Nephron (organoid): ENCODE results near the gene SLC2A4RG.

Experiments
- H3K27ac Mint-ChIP-seq, 3 experiments: 2 replicates each; pipeline ENCODE4 v1.8.0; 2020; ENCODE audit warnings: mixed read lengths in 3 of 3, mild to moderate bottlenecking in 2 of 3, moderate library complexity in 1 of 3
- H3K27me3 Mint-ChIP-seq: 2 replicates; pipeline ENCODE4 v1.8.0; 2021; ENCODE audit warnings: low read depth, mild to moderate bottlenecking, moderate library complexity, mixed read lengths
- H3K36me3 Mint-ChIP-seq: 2 replicates; pipeline ENCODE4 v1.8.0; 2020; ENCODE audit warnings: low read depth, mixed read lengths
- H3K4me1 Mint-ChIP-seq: 2 replicates; pipeline ENCODE4 v1.8.0; 2020; ENCODE audit warnings: mixed read lengths
- H3K4me3 Mint-ChIP-seq, 3 experiments: 2 replicates each; pipeline ENCODE4 v1.8.0; 2020; ENCODE audit warnings: mild to moderate bottlenecking in 3 of 3, mixed read lengths in 3 of 3, moderate library complexity in 2 of 3
- H3K9me3 Mint-ChIP-seq: 2 replicates; pipeline ENCODE4 v1.8.0; 2020; ENCODE audit warnings: mixed read lengths
- TF ChIP-seq, protein P1 (sequence below), 3 experiments: fragments of 200-600 bp; sonication (generic); IDR thresholded peaks; one replicate each; pipeline ENCODE4 v1.5.0; 2021; ENCODE audit warnings: antibody characterized with exemption in 3 of 3; ENCODE audit not compliant: unreplicated experiment in 3 of 3

The SLC2A4RG gene

DNA sequence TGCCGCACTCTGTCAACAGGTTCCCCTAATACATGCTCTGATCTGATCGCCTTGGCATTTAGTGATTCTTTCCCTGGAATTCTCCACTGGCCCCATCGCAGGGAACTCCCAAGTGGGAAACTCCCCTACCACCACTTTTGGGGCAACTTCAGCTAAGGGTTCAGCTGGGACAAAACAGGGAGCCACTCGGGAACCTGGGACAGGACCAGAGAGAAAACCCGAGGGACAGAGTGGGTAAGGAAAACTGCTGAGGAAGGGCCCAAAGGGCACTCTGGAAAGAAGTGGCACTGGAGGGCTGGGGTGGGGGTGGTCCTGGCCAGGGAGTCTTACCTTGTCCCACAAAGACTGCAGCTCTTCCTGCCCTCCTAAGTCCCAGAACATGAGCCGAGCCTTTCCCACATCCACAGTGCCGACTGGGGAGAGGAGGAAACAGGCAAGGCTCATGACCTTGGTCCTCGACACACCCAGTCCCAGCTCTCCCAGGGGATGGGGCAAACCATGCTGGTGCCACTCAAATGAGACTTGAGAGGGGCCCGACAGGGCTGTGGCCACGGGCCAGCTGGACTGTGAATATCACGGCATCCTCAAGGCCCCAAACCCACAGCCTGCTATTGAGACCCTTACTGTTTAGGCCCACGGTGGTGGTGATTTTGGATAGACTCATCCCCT is 33.4 kb upstream of the SLC2A4RG start:
- H3K27ac Mint-ChIP-seq: peak overlapping the region; percentile 70 to 77 (median 75)
- peak overlapping the region; percentile 84 to 90 (median 89) for H3K4me3 Mint-ChIP-seq
- TF ChIP-seq, protein P1, sequence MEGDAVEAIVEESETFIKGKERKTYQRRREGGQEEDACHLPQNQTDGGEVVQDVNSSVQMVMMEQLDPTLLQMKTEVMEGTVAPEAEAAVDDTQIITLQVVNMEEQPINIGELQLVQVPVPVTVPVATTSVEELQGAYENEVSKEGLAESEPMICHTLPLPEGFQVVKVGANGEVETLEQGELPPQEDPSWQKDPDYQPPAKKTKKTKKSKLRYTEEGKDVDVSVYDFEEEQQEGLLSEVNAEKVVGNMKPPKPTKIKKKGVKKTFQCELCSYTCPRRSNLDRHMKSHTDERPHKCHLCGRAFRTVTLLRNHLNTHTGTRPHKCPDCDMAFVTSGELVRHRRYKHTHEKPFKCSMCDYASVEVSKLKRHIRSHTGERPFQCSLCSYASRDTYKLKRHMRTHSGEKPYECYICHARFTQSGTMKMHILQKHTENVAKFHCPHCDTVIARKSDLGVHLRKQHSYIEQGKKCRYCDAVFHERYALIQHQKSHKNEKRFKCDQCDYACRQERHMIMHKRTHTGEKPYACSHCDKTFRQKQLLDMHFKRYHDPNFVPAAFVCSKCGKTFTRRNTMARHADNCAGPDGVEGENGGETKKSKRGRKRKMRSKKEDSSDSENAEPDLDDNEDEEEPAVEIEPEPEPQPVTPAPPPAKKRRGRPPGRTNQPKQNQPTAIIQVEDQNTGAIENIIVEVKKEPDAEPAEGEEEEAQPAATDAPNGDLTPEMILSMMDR (IDR thresholded peaks at IDR 0.05; ENCODE audit: unreplicated experiment in 3 of 3): no peak
- H3K4me1 Mint-ChIP-seq: peaks cover 15% of the 10 kb centered on the region
- no peaks in the 10 kb centered on the region for H3K9me3 Mint-ChIP-seq
- peaks cover 31% of the 10 kb centered on the region for H3K36me3 Mint-ChIP-seq
- H3K27me3 Mint-ChIP-seq: no peaks in the 10 kb centered on the region

DNA sequence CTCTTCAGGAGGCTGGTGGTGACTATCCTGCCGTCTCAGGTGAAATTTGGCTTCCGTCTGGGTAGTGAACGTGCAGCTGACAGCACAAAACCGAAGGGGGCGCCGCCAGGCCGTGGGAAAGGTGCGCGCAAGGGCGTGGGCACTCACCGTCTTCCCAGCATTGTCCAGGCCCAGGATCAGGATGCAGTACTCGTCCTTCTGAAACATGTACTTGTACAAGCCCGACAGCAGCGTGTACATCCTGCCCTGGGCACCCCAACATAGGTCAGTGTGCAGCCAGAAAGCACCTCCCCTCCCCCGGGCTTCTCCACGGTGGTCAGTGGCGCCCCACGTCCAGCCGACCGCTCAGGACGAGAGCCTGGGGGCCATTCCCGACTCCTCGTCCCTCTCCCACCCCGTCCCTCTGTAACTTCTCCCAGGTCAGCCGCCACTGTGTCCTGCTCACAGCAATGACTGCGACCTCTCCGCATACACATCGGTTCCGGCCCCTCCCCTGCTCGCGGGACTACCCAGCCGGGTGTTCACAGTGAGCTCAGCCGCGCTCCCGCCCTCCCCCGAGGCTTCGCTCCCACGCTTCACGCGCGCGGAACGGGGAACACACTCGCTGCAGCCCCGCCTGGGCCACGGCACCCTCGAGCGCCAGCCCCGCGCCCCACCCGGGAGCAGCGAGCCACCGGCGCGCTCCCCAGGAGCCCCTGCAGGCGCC is 32.6 kb upstream of the SLC2A4RG start:
- Mint-ChIP-seq H3K36me3 (peaks cover 39% of the 10 kb centered on the region), H3K4me1 (peaks cover 15% of the 10 kb centered on the region), H3K9me3 (no peaks in the 10 kb centered on the region), H3K27ac (peak overlapping the region; percentile 70 to 77 (median 75)), H3K27me3 (no peaks in the 10 kb centered on the region), H3K4me3 (peak overlapping the region; percentile 84 to 90 (median 89))
- TF ChIP-seq, protein P1 (IDR thresholded peaks at IDR 0.05; ENCODE audit: unreplicated experiment in 3 of 3): peak in 2 of 3 experiments; percentile 21 to 32

DNA sequence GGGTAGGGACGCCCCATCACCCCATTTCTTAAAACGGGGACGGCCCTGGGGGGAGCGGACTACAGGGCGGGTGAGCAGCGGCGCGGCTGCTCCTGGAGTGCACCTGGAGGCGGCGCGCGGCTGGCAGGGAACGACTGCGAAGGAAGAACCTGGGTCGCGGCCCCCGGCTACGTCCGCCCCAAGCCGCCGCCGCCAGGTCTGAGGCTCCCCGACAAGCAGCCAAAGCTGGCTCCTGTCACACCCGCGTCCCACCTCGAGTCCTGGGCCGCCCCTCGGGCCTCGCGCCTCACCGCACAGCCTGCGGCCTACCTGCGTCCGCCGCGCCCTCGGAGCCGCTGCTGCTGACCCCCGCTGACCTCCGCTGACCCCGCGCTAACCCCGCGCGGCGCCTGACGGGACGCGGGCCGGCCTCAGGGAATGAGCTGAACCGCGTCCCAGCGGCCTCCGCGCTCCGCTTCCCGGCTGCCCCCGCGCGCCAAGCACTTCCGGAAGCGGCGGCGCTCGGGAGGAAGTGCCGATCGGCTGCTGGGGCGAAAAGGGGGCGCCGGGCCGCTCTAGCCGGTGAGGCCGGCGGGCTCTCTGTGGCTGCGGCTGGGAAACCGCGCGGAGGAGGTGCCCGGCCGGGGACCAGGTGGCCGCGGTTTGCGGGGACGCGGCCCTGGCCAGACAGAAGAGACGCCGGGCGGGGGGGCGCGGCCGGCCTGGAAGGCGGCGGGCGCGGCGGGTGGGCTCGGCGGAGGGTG is 31.8 kb upstream of the SLC2A4RG start, which contains the start of the genes ARFRP1 and ZGPAT:
ARFRP1 (minus strand) TSS at position 419 of the 743 bp plus-strand sequence. CDS start 885 bp downstream, outside the sequence.
ZGPAT (plus strand) TSS at position 482 of the 743 bp plus-strand sequence. CDS start 542 bp downstream, outside the sequence.
- Mint-ChIP-seq H3K27me3 (no peaks in the 10 kb centered on the region), H3K9me3 (peaks cover 5% of the 10 kb centered on the region), H3K4me3 (peak within 1 kb of the TSS; percentile 85 to 90 (median 89)), H3K27ac (peak within 1 kb of the TSS; percentile 70 to 77 (median 75)), H3K36me3 (peaks cover 47% of the 10 kb centered on the region), H3K4me1 (peaks cover 15% of the 10 kb centered on the region)
- TF ChIP-seq, protein P1 (IDR thresholded peaks at IDR 0.05; ENCODE audit: unreplicated experiment in 3 of 3): no peak

DNA sequence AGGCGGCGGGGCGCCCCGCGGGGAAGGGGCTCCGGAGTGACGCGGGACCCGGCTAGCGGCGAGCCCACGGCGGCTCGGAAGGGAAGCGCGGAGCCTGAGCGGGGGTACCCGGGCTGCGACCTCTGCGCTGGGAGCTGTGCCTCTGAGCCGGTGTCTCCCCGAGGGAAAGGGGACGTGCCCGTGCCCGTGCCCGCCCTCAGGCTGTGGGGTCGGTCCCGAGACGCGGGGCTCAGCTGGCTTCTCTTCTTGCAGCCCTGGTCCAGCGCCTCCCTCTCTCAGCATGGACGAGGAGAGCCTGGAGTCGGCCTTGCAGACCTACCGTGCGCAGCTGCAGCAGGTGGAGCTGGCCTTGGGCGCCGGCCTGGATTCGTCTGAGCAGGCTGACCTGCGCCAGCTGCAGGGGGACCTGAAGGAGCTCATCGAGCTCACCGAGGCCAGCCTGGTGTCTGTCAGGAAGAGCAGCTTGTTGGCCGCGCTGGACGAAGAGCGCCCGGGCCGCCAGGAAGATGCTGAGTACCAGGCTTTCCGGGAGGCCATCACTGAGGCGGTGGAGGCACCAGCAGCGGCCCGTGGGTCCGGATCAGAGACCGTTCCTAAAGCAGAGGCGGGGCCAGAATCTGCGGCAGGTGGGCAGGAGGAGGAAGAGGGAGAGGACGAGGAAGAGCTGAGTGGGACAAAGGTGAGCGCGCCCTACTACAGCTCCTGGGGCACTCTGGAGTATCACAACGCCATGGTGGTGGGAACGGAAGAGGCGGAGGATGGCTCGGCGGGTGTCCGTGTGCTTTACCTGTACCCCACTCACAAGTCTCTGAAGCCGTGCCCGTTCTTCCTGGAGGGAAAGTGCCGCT is 31.1 kb upstream of the SLC2A4RG start:
- peaks cover 7% of the 10 kb centered on the region for H3K9me3 Mint-ChIP-seq
- H3K27ac Mint-ChIP-seq: no peak overlapping the region
- TF ChIP-seq, protein P1 (IDR thresholded peaks at IDR 0.05; ENCODE audit: unreplicated experiment in 3 of 3): no peak
- H3K36me3 Mint-ChIP-seq: peaks cover 54% of the 10 kb centered on the region
- H3K27me3 Mint-ChIP-seq: no peaks in the 10 kb centered on the region
- peaks cover 15% of the 10 kb centered on the region for H3K4me1 Mint-ChIP-seq
- peak overlapping the region; percentile 78 to 85 (median 79) for H3K4me3 Mint-ChIP-seq

DNA sequence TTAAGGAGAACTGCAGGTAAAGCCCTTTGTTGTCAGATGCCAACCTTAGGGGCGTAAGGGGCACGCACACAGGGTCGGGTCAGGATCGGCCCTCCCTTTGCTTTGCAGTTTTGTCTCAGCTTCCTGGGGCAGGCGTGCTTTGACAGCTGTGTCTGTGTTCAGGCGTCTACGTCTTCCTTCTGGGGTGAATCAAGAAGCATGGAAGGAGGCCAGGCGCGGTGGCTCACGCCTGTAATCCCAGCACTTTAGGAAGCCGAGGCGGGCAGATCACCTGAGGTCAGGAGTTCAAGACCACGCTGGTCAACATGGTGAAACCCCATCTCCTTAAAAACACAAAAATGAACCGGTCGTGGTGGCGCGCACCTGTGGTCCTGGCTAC is 30.4 kb upstream of the SLC2A4RG start:
- Mint-ChIP-seq H3K4me3 (peak overlapping the region; percentile 78 to 85 (median 79)), H3K27ac (no peak overlapping the region), H3K36me3 (peaks cover 61% of the 10 kb centered on the region), H3K4me1 (peaks cover 15% of the 10 kb centered on the region), H3K9me3 (peaks cover 9% of the 10 kb centered on the region), H3K27me3 (no peaks in the 10 kb centered on the region)
- TF ChIP-seq, protein P1 (IDR thresholded peaks at IDR 0.05; ENCODE audit: unreplicated experiment in 3 of 3): no peak
